ENCODE results near the gene SMIM38.
"Not testable (repeated sequence)": the region's sequence is repeated elsewhere in the genome, so short reads cannot be mapped to it uniquely, and the experiment has no call there.

The SMIM38 gene

DNA sequence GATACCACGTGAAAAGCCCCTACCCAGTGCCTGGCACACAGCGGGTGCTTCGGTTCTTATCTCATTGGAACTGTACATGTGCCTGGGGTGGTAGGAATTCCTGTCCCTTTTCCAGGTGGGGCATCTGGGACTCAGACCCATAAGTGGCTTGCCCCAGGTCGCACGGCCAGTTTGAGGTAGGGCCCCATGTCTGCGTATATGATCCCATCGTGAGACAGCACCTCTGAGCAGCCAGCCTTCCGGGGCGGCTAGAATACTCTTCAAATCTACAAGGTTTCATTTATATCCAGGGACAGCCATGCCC, 33.5 kb upstream of the SMIM38 start:
- no peak for DNase-seq (ENCODE audit: low read depth)

DNA sequence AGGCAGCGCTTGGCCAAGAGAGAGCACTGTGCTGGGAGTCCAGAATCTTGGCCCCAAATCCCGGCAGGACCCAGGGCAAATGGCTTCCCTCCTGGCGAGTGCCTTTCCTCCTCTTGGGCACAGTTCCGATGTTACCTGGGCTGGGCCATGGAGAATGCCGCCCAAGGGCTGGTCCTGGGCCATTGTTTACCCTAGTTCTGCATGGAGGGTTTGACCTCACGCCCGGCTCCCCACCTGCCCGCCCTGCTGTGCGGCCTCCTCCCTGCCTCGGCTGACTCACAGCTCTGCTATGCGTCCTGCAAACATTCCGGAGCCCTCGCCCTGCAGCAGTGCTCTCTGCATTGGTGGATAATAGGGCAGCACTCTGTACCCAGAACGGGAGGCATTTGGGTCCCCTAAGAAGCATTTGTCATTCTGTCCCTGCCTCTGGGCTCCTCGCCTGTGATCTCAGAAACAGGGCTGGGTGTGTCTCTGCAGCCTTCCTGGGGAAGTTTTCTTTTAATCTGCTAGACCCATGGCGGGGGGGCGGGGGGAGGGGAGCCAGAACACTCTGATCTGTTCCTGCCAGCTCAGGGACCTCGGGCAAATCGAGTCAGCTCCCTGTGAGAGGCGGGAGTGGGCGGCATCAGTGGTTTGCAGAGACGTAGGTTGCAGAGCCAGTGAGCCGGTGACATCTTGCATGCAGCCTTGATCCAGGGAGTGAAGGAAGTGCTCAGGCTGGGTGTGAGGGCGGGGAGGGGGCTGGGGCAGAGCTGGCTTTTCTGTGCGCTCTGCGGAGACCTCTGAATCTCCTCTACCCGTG, 32.9 kb upstream of the SMIM38 start:
- peak; percentile 83 for DNase-seq (ENCODE audit: low read depth)

DNA sequence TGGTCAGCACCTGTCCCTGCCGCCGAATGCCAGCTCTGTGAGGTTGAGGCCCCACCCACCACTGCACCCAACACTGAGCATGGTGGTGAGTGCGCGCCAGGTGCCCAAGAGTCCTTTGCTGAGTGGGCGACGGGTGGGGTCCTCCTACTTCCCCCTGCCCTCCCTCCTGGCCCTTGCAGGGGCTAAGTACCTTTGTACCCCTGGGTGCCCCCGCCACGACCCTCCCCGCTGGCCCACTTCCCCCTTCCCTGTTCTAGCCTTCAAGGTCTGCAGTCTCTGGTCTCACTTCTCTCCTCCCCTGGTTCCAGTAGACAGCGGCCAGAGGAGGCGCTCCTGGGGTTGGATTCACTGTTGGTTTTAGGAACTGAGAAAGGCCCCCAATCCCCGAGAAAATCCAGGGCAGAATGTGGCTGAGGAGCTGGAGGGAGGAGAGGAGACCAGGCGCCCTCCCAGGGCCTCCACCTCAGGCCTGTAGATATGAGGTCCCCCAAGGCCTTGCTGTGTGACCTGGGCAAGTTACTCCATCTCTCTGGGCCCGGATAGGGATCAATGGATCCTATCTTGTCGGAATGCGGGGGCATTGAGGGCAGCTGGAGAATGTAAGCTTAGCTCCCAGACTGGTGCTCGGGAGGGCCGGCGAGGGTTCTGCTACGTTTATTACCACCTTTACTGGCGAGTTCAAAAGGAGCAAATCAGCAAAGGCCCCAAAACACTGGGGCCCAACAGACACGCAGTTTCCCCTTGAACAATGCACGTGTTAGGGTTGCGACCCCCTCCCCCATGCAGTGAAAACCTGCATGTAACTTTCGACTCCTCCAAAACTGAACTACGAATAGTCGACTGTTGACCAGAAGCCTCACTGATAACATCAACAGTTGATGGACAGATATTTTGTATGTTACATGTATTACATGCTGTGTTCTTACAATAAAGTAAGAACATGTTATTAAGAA, 31.9 kb upstream of the SMIM38 start:
- no peak for DNase-seq (ENCODE audit: low read depth)

DNA sequence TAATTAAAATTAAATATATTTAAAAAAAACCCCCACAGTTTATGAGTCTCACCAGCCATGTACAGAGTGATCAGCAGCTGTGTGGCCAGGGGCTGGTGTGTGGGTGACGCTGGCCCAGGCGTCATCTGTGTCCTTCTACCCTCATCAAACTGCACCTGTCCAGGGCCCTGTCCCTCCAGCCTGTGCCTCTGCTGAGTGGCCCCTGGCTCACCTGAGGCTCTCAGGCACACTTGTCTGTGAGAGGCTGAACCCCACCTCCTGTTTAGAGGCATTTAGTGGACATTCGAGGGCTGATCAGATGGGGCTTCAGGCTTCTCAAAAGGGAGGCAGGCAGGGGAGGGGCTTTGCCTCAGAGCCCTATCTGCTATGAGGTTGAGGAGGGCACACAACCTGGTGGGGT, 29.9 kb upstream of the SMIM38 start:
- no peak for DNase-seq (ENCODE audit: low read depth)

DNA sequence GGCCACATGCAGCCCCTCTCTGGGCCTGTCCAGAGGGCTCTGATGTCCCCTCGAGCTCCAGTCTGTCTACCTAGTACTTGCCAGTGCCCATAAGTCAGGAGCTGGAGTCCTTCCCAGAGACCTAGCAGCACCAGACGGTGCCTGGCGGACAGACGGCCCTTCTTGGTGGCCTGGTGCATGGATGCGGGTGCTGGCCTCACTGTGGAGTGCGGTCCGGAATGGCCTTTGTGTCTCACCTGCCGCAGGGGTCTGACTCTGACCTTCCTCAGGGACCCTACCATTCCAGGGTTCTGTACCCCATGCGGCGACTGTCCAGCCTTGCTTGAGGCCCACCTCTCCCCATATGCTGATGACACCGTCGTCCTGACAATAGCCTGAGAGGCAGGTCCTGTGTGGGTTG, 29.4 kb upstream of the SMIM38 start:
- no peak for DNase-seq (ENCODE audit: low read depth)

DNA sequence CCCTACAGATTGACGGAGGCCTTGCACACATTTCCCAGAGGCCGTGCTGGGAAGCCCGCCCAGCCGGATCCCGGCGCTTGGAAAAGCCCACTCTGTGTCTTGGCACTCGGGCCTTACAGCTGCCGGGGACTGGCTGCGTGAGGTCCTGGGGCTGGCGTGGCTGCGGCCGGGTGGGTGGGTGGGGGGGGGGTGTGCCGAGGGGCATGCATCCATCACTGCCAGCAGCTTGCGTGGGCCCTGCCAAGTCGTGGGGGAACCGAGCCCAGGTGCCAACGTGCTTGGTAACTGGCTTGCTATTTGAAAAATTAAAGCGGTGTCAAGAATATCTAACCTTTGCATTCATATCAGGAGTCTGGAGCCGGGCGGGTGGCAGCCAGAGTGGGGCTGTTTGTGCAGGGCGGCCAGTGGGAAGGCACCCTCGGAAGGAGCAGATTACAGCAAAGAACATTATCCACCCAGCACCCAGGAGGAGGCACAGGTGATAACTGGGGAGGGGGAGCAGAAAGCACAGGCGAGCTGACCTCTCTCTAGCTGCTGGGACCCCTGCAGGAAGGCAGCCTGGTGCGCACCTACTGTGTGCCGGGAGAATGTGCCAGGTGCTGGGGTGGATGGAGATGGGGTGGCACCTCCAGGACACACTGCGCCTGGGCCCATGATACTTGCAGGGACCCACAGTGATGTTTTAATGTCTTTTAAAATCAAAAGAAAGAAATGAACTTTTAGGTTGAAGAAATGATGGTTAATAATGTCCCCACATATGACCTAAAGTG, 28.5 kb upstream of the SMIM38 start:
- no peak for DNase-seq (ENCODE audit: low read depth)

DNA sequence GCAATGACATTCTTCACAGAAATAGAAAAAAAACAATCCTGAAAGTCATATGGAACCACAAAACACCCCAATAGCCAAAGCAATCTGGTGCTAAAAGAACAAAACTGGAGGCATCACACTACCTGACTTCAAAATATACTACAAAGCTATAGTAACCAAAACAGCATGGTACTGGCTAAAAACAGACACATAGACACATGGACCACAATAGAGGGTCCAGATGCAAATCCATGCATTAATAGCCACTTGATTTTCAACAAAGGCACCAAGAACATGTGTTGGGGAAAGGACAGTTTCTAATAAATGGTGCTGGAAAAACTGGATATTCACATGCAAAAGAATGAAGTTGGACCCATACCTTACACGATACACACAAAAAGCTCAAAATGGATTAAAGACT, 27.9 kb upstream of the SMIM38 start:
- DNase-seq (ENCODE audit: low read depth) = no peak

DNA sequence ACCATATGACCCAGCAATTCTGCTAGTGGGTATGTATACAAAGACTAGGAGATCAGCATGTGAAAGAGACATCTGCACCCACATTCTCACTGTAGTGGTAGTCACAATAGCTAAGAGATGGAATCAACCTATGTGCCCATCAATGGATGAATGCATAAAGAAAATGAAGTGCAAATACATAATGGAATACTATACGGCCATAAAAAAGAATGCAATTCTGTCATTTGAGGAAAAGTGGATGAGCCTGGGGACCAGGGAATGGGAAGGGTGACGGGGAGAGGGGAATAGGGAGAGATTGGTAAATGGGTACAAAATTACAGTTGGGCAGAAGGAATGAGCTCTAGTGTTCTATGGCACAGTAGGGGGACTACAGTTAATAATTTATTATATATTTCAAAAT, 26.7 kb upstream of the SMIM38 start:
- no peak for DNase-seq (ENCODE audit: low read depth)

DNA sequence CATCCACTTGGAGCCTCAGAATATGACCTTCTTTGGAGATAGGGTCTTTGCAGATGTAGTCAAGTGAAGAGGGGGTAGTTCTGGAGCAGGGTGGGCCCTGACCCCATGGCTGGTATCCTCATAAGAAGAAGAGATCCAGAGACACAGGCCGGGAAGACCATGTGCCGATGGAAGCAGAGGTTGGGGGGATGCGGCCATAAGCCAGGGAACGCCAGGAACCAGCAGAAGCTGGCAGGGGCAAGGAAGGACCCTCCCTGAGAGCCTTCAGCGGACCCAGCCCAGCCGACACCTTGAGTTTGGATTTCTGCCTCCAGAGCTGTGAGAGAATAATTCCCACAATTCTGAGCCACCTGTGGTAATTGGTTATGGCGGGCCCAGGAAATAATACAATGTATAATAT, 26.1 kb upstream of the SMIM38 start:
- DNase-seq (ENCODE audit: low read depth) = no peak

DNA sequence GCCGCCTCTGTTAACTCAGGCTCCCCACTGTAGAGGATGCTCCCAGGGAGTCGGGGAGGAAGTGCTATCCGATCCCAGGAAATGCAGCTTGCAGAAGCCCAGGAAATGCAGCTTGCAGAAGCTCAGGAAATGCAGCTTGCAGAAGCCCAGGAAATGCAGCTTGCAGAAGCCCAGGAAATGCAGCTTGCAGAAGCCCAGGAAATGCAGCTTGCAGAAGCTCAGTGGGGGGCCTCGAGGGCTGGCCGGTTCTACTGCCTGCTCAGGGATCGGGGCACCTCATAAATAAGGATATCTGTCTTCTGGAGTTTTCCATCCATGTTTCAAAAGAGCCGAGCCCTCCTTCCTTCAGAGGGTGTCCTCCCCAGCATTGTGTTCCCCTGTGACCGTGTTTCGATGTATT, 25.1 kb upstream of the SMIM38 start:
- peak; percentile 21 for DNase-seq (ENCODE audit: low read depth)

DNA sequence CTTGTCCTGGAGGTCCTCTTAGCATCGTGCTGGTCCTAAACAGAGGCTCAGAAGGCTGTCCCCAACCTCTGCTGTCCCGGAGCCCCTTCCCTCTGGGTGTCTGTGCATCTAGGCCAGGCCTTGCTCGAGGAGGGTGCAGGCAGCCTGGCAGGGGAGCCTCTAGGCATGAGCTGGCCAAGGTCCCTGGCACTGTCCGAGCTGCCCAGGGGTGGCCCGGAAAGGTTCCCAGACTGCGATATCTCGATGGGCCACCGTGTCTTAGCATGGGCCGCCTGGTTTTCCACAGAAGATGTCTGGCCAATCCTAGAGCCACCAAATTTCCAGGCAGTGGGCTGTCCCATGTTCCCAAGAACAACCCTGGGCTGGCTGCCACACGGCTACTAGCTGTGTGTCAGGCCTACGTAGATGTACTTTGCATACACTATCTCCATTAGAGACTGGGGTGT, 24.6 kb upstream of the SMIM38 start:
- DNase-seq (ENCODE audit: low read depth) = no peak

DNA sequence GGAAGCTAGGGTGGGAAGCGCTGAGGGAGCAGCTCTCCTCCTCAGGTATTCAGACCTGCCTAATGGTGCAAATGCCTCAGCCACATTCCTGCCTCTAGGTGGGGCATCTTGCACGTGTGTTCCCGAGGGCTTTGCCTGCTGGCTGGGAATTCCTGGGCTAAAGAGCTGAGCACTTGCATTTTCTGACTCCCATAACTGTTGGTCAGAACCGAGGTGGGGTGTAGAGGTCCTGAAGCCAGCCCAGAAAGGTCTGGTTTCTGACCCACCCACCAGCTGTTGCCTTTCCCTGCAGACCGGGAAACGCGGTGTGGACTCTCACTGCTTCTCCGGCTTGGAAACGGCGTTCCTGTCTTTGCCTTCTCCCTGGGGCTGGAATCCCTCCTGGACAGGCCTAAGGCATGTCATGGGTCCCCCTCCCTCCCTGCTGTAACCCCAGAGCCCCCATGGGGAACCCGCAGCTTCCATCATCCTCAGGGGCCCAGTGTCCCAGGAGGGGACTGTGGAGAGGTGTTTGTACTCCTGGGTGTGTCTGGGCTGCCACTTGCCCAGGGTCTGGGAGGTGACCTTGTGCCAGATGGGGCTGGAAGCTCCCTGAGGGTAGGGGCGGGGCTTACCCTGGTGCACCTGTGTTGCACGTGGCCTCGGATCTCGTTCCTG, 24.0 kb upstream of the SMIM38 start:
- peak; percentile 77 for DNase-seq (ENCODE audit: low read depth)

DNA sequence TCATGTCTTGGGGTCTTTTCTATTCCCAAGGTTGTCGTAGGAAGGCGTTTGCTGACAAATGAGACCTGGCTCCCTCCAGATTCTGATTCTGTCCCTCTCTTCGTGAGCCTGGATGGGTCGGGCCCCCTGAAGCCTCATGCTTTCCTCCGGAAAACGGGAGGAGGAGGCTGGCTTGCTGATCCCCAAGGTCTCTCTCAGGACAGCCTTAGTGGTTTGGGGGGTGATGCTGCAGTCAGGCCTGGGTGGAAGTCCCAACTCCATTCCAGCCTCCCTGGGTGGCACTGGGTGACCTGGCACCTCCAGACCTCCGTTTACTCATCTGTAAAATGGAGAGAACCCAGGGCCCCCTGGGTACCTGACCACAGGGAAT, 23.4 kb upstream of the SMIM38 start:
- no peak for DNase-seq (ENCODE audit: low read depth)

DNA sequence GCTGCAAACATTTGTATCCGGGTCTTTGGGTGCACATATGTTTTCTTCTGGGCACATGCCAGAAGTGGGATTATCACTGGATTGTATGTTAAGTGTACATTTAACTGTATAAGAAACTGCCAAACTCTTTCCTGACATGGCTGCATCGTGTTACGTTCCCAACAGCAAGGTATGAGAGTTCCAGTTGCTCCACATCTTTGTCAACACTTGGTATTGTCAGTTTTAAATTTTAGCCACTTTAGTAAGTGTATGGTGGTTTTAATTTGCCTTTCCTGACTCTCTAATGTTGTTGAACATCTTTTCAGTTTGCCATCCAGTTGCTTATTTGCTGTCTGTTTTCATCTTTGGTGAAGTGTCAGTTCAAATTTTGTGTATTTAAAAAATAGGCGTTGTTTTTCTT, 22.5 kb upstream of the SMIM38 start:
- DNase-seq (ENCODE audit: low read depth) = no peak

DNA sequence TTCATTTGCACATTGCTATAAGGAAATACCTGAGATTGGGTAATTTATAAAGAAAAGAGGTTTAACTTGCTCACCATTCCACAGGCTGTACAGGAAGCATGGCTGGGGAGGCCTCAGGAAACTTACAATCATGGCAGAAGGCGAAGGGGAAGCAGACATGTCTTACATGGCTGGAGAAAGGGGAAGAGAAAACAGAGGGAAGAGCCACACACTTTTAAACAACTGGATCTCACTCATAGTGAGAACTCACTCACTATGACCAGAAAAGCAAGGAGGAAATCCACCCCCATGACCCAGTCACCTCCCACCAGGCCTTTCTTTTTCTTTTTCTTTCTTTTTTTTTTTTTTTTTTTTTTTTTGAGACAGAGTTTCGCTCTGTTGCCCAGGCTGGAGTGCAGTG, 21.6 kb upstream of the SMIM38 start:
- DNase-seq (ENCODE audit: low read depth) = not testable (repeated sequence)

DNA sequence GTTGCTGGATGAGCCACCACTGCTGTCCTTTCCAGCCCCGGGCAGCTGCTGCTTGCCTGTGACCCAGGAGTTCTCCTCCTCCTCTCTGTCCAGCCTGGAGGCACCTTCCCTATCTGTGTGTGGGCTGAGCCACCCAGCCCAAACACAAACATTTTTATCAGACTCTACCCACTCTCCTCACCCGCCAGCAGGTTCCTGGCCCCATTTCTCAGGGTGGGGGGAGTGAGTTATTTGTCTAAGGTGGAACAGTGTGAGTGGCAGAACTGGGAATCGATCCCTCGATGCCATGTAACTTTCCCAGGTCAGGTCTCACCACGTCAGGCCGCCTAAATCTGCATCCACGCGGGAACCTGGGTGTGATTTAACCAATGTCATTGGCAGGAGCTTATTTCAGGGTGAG, 20.8 kb upstream of the SMIM38 start:
- no peak for DNase-seq (ENCODE audit: low read depth)

DNA sequence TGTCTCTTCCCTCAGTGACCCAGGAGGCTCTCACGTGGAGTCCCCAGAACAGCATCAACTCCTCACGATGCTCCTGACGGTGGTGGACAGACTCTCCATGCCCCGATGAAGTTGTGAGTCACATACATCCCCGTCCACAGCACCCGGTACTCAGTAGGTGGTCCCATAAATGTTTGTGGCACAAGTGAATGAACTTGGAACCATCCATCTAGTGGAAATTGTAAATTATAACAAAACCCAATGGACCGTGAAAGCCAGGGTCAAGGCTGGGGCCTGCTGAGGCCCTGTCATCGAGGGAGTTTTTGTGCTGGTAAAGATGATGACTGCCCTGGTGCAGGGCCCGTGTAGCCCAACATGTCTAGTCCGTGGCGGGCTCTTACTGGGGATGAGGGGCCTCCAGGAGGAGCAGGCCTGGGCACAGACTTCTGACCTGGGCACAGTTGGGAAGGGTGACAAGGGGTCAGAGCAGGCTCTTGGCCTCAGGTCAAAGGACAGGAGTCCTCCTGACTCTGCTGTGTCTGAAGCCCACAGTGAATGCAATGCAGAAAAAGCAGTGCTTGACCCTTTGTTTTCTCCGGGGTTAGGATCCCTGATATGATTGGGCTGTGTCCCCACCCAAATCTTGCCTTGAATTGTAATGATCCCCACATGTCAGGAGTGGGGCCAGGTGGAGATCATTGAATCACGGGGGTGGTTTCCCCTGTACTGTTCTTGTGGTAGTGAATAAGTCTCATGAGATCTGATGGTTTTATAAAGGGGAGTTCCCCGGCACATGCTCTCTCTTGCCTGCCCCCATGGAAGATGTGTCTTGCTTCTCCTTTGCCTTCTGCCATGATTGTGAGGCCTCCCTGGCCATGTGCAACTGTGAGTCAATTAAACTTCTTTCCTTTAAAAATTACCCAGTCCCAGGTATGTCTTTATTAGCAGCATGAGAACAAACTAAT, 20.0 kb upstream of the SMIM38 start:
- DNase-seq (ENCODE audit: low read depth) = no peak

DNA sequence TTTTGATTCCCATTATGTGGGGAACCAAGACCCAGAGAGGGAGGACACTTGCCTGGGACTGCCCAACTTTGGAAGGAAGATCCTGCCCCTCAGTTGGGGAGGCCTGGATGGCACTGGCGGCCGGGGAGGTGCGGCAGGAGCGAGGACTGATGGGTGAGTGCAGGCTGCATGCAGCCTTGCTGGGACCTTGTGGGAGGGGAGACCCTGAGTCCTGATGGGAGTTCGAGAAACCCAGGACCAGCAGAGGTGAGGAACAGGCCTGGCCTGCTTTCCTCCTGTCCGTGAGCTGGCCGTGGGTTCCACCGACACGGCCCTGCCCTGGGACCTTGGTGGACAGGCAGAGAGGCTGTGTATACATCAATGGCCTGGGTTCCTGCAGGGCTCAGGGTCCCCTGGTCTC, 19.3 kb upstream of the SMIM38 start:
- DNase-seq (ENCODE audit: low read depth) = no peak

DNA sequence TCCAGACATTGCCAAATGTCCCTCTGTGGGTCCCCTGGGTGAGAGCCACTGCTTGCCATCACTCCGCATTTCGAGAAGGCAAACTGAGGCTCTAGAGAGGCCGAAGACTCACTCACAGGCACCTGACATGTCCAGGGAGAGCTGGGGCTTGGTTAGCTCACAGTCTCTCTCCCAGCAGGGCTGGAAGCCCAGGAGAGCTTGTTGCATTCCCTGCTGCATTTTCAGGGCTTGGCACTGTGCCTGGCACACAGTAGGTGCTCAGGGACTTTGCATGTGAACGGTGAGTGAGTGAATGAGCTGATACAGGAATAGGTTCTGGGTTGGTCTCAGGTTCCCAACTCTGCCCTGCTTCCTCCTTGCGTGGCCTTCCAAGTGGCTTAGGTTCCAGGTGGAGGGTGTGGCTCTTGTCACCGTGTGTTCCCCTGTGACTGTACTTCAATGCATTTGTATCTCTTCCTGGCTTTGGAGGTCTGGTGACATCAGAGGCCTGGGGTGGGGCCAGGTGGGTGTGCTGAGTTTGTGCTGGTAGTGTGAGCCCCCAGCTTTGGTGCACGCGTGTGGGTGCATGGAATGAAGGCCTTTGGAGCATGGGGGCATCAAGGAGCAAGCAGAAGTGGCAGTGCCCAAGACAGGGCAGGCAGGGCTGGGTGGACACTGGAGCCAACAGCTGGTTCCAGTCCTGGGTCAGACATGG, 18.4 kb upstream of the SMIM38 start:
- DNase-seq (ENCODE audit: low read depth) = no peak

DNA sequence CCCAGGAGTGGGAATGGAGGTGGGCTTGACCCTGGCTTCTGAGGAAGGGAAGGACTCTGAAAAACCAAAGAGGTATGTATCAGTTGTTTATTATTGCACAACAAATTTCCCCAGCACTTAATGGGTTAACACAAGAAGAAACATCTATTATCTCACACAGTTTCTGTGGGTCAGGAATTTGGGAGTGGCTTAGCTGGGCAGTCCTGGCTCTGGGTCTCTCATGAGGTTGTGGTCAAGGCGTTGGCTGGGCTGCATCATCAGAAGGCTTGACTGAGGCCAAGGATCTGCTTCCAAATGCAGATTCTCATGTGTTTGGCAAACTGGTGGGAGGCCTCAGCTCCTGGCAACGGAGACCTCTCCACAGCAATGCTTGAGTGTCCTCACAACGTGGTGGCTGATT, 17.5 kb upstream of the SMIM38 start:
- peak; percentile 81 for DNase-seq (ENCODE audit: low read depth)
